Gastroesophageal sphincter (tissue), 3 donors: Measurements from ENCODE around the gene OR5AU1.

Source experiments
- POLR2A ChIP-seq, 2 donors: fragments of 450-650 bp; IDR thresholded peaks; one replicate each; pipeline ENCODE4 v1.6.1; 2017; ENCODE audit warnings: antibody characterized with exemption in 2 of 2, mild to moderate bottlenecking in 2 of 2, moderate library complexity in 1 of 2
- POLR2AphosphoS5 ChIP-seq: sonication (generic); formaldehyde crosslinking; IDR thresholded peaks from one replicate; pipeline ENCODE4 v1.6.1; 2017; ENCODE audit warnings: antibody characterized with exemption
- TF ChIP-seq, protein P1 (sequence below), 4 experiments: fragments of 200-600 bp in 2 of 4; fragments of 450-650 bp in 2 of 4; sonication (generic) in 1 of 4; IDR thresholded peaks; one replicate each; pipeline ENCODE4 v1.5.1; 2017 to 2019; ENCODE audit warnings: antibody characterized with exemption in 4 of 4, mild to moderate bottlenecking in 2 of 4, moderate library complexity in 2 of 4

DNA sequence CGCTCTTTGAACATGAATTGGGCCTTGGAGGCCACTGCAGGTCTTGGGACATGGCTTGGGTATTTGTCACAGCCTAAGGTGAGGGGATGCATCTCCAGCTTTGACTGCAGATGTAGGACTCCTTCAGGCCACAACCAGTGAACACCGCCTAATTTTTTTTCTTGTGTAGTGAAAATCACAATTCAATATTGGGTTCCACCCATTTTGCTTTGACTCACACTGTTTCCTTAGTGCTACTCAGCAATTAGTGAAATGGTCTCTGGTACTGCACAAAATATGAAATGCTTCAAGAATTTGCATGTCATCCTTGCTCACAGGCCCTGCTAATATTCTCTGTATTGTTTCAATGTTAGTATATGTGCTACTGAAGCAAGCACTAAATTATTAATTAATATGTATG is 42.5 kb downstream of the OR5AU1 start:
- TF ChIP-seq, protein P1, sequence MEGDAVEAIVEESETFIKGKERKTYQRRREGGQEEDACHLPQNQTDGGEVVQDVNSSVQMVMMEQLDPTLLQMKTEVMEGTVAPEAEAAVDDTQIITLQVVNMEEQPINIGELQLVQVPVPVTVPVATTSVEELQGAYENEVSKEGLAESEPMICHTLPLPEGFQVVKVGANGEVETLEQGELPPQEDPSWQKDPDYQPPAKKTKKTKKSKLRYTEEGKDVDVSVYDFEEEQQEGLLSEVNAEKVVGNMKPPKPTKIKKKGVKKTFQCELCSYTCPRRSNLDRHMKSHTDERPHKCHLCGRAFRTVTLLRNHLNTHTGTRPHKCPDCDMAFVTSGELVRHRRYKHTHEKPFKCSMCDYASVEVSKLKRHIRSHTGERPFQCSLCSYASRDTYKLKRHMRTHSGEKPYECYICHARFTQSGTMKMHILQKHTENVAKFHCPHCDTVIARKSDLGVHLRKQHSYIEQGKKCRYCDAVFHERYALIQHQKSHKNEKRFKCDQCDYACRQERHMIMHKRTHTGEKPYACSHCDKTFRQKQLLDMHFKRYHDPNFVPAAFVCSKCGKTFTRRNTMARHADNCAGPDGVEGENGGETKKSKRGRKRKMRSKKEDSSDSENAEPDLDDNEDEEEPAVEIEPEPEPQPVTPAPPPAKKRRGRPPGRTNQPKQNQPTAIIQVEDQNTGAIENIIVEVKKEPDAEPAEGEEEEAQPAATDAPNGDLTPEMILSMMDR (IDR thresholded peaks at IDR 0.05) = no peak
- no peak for TF ChIP-seq POLR2A (IDR thresholded peaks at IDR 0.05)
- no peak for TF ChIP-seq POLR2AphosphoS5
